MG63 (cell line): ENCODE measurements around the gene BCL2. TPM values are rescaled to one million over a fixed set of nuclear protein-coding genes. Genes with fewer than 3 reads are reported as not detected.

Experiments
- DNase-seq: peaks from one replicate; pipeline ENCODE4 v3.0.0-alpha.2; 2020
- H3K27me3 ChIP-seq: fragments of 250-450 bp; sonication (Bioruptor Pico); 2 replicates; pipeline ENCODE4 v1.5.1; 2020; ENCODE audit warnings: mild to moderate bottlenecking, moderate library complexity
- H3K36me3 ChIP-seq: fragments of 250-450 bp; sonication (Bioruptor Pico); 2 replicates; pipeline ENCODE4 v1.5.1; 2020; ENCODE audit warnings: mild to moderate bottlenecking, moderate library complexity
- H3K4me3 ChIP-seq: fragments of 250-450 bp; sonication (Bioruptor Pico); 2 replicates; pipeline ENCODE4 v1.5.1; 2020; ENCODE audit warnings: mild to moderate bottlenecking, moderate library complexity
- H3K9me3 ChIP-seq: fragments of 250-450 bp; sonication (Bioruptor Pico); 2 replicates; pipeline ENCODE4 v1.5.1; 2020; ENCODE audit warnings: mild to moderate bottlenecking, moderate library complexity
- total RNA-seq: library from RNA; depleted of rRNA; stranded (reverse); fragments of >200 nt; shearing (Covaris generic); gene quantifications from 2 replicates; pipeline ENCODE4 v1.2.3, GENCODE V29; 2014; ENCODE audit warnings: low replicate concordance

BCL2 gene
- total RNA-seq, 1 experiment from 2014 or later, result 3.0 TPM

GRCh38 chr18:63284173-63284799 lies 35.3 kb downstream of the BCL2 start:
- Histone ChIP-seq H3K36me3 (no peaks in the 10 kb centered on the region), H3K4me3 (no peak overlapping the region)

GRCh38 chr18:63283305-63284094 lies 36.1 kb downstream of the BCL2 start:
- Histone ChIP-seq H3K27me3 (no peaks in the 10 kb centered on the region), H3K4me3 (no peak overlapping the region), H3K9me3 (no peaks in the 10 kb centered on the region), H3K36me3 (no peaks in the 10 kb centered on the region)
- no peak for DNase-seq

More at GRCh38 chr18:63284173-63284799, 35.3 kb downstream of the BCL2 start:
- Histone ChIP-seq H3K9me3 (no peaks in the 10 kb centered on the region), H3K27me3 (no peaks in the 10 kb centered on the region)
- DNase-seq, result no peak

DNA sequence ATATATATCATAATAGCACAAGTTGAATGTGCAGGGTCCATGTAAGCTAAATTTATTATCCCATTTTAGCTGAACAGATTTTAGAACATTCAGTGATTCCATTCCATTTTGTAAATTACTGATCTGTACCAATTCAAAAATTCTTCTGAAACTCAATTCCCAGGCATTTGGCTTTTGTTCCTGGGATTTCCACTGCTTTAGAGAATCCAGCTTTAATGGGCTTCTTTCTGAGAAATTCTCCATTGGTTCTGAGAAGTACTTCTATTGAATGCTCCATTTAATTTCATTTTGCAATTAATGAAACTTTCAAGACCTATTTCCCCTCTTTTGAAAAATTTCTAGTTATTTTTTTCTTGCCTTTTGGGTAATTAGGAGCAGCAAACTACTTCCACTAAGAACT lies 36.8 kb downstream of the BCL2 start:
- Histone ChIP-seq H3K4me3 (no peak overlapping the region), H3K36me3 (no peaks in the 10 kb centered on the region), H3K27me3 (no peaks in the 10 kb centered on the region), H3K9me3 (no peaks in the 10 kb centered on the region)
- DNase-seq, result no peak

GRCh38 chr18:63273222-63273927 lies 46.2 kb downstream of the BCL2 start:
- no peaks in the 10 kb centered on the region for H3K9me3 ChIP-seq
- H3K36me3 ChIP-seq, result no peaks in the 10 kb centered on the region
- H3K4me3 ChIP-seq, result no peak overlapping the region
- no peak for DNase-seq
- no peaks in the 10 kb centered on the region for H3K27me3 ChIP-seq

GRCh38 chr18:63272638-63273037 lies 46.9 kb downstream of the BCL2 start:
- no peak overlapping the region for H3K4me3 ChIP-seq
- H3K36me3 ChIP-seq, result no peaks in the 10 kb centered on the region

DNA sequence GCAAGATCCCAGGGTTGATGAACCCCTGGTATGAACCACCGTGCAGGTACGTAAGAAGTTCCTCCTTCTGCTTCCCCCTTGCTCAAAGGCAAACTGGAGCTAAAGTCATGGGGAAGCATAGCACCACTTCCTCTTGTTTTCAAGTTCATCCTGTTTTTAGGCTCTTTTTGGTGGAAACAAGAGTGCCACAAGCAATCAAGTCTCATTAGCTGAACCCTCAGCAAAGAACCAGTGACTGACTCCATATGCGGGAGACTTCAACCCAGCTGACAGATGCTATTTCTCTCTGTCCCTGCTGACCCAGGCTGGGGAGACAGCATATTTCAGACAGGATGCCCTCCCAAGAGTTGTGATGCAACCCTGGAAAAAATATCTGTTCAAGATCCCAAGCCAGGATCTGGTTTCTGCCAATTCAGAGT lies 47.7 kb downstream of the BCL2 start:
- Histone ChIP-seq H3K9me3 (no peaks in the 10 kb centered on the region), H3K36me3 (no peaks in the 10 kb centered on the region), H3K4me3 (no peak overlapping the region), H3K27me3 (no peaks in the 10 kb centered on the region)
- no peak for DNase-seq

More at GRCh38 chr18:63272638-63273037, 46.9 kb downstream of the BCL2 start:
- DNase-seq, result no peak
- no peaks in the 10 kb centered on the region for H3K27me3 ChIP-seq
- H3K9me3 ChIP-seq, result no peaks in the 10 kb centered on the region

DNA sequence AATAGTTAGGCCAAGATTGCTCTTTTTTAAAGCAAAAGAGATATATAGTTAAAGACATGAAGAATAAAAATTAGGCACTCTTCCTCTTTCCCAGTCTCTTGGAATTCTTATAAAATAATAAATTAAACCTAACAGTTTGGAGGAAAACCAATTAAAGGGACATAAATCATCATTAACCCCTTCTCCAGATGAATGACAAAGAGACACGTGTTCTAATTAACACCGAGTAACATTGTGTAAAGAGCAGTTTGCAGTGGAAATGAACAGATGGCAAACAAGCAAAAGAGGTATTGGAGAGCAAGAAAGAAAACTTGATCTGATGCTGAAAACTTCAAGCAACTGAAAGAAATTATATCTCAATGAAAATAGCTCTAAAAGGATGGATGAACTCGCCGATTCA lies 48.4 kb downstream of the BCL2 start:
- Histone ChIP-seq H3K27me3 (no peaks in the 10 kb centered on the region), H3K4me3 (no peak overlapping the region), H3K9me3 (no peaks in the 10 kb centered on the region), H3K36me3 (no peaks in the 10 kb centered on the region)
- no peak for DNase-seq

GRCh38 chr18:63267975-63268721 lies 51.4 kb downstream of the BCL2 start:
- no peak for DNase-seq
- Histone ChIP-seq H3K27me3 (no peaks in the 10 kb centered on the region), H3K4me3 (no peak overlapping the region), H3K9me3 (no peaks in the 10 kb centered on the region), H3K36me3 (no peaks in the 10 kb centered on the region)

DNA sequence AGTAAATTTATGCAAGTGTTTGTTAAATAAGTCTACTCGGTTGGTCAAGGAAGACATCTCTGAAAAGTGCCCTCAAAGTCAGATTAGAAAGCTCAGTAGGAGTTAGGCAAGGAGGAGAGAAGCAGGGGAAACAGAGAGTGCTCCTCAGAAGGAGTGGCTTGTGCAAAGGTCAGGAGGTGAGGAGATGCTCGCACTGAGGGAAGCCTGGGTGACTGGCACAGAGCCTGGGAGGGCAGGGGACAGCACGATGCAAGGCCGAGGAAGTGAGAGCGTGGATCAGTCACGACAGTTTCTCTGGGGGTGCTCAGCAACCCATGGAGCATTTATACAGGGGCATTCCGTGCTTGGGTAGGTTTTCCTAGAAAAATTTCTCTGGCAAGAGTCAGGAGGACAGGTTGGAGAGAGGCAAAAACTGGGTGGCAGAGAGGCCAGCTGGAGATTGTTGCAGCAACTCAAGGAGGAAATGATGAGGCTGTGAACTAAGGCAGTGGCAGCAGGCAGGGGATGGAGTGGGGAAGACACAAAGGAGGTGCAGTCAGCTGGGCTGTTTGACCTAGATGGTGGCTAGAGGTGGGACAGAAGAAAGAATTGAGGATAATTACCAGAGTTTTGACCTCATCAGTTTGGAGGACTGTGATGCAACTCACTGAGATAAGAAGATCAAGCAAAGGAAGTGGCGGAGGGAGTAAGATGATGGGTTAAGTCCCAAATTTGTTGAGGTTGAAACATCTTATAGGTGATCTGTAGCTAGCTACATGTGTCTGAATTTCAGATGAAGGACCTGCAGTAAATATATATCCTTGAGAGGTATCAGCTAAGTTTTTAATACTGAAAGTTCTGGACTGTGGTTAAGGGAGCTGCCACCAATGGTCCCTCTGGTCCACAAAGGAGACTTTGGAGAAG lies 52.4 kb downstream of the BCL2 start:
- Histone ChIP-seq H3K27me3 (no peaks in the 10 kb centered on the region), H3K4me3 (no peak overlapping the region), H3K36me3 (no peaks in the 10 kb centered on the region), H3K9me3 (no peaks in the 10 kb centered on the region)
- no peak for DNase-seq

GRCh38 chr18:63265326-63265725 lies 54.2 kb downstream of the BCL2 start:
- DNase-seq, result no peak
- Histone ChIP-seq H3K36me3 (no peaks in the 10 kb centered on the region), H3K27me3 (no peaks in the 10 kb centered on the region), H3K9me3 (no peaks in the 10 kb centered on the region), H3K4me3 (no peak overlapping the region)

DNA sequence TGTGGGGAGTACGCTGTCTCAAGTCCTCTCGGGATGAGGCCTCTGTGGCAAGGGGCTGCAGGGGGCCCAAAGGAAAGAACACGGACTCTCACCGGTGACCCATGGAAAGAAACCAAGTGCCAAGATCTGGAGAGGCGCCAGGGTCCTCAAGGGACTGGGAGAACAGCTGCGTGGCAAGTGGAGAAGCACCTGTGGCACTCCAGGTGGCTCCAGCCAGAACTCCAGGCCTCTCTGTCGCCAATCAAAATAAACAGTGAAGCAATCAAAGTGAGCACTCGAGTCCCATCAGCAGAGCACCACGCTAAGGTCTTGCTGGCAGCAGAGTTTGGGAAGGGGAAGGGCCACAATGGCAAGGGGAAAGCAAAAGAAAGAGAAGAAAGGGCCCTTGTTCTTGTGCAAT lies 54.7 kb downstream of the BCL2 start:
- Histone ChIP-seq H3K36me3 (no peaks in the 10 kb centered on the region), H3K4me3 (no peak overlapping the region), H3K27me3 (no peaks in the 10 kb centered on the region), H3K9me3 (no peaks in the 10 kb centered on the region)
- no peak for DNase-seq

- Histone ChIP-seq H3K9me3 (no peaks in the 10 kb centered on the region), H3K4me3 (no peak overlapping the region), H3K27me3 (no peaks in the 10 kb centered on the region), H3K36me3 (no peaks in the 10 kb centered on the region)
- no peak for DNase-seq
Observed at GRCh38 chr18:63263444-63263843, 56.1 kb downstream of the BCL2 start.

DNA sequence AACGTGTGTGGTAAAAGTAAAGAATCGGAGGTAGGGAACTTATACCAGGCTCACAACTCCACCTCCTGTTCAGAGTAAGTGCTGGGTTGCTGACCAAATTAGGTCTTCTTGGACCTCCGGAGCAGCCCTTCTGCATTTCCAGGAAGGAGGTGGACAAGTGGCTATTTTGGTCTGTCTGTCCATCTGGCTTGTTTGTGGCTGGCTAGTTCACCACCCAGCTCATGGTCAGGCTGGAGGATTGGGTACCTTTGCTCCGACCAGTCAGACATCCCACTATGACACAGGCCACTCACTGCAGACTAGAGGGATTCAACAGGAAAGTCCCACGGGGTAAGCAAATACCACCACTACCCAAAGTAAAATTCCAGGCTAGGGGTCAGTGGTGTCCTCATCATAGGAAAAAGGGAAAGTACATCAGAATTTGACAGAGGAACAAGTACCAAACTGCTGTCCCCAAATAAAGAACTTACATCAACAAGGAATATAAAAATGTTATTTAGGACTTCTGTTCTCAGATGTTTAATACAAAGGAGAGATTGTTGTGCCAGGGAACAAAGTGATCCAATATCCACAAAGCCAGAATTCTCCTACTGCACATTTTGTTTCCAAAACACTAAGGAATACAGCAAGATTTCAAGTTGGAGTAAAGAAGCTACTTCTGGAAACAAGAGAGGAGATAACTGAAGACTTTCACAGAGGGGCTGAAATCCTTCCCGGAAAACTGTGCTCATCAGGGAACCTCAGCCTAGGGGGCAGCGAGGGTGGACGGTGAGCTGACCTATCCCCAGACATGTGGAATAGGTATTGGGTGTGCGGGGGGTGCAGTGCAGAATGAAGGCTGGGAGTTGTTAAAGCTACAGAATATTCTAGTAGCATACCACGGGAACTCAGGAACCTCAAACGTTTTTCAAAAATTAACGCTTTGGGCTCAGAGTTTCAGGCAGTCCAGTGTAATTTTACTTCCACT lies 56.9 kb downstream of the BCL2 start:
- DNase-seq, result no peak
- Histone ChIP-seq H3K36me3 (no peaks in the 10 kb centered on the region), H3K4me3 (no peak overlapping the region), H3K27me3 (no peaks in the 10 kb centered on the region), H3K9me3 (no peaks in the 10 kb centered on the region)

DNA sequence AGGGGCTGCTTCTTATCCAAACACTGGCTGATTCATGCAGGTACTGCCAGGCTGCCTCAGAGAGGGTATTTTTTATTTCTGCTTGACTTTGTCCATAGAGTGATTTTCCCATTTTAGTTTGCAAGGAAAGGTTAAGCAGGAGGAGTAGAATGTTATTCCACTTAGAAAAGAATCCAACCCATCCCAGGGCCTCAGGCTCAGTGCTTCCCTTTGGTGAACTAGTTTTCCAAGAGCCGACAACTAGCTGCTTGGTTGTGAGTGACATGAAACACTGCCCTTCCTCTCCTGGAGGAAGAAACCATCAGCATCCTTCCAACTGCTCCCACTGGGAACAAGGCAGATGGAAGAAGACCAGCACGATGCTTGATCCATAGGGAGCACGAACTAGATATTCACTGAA lies 58.5 kb downstream of the BCL2 start:
- Histone ChIP-seq H3K27me3 (no peaks in the 10 kb centered on the region), H3K4me3 (no peak overlapping the region), H3K36me3 (no peaks in the 10 kb centered on the region), H3K9me3 (no peaks in the 10 kb centered on the region)
- no peak for DNase-seq

DNA sequence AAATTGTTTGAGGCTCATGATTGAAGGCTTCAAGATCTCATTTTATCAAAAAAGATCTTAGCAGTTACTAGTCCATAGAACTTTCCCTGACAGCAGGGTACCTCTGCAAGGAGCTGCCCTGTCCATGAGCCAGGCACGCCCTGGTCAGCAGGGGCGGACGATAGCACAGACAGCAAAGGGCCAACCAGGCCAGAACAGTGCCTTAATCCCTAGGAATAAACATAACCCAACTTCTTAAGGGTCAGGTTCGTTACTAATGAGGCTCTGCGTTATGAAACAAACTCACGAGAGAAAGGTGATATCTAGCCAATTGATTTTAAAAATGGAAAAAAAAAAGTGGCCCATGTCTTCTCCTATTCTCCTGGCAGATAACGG lies 59.2 kb downstream of the BCL2 start:
- Histone ChIP-seq H3K4me3 (no peak overlapping the region), H3K9me3 (no peaks in the 10 kb centered on the region), H3K36me3 (no peaks in the 10 kb centered on the region), H3K27me3 (no peaks in the 10 kb centered on the region)
- no peak for DNase-seq
